ENCODE measurements around the gene SPAAR. TPM values are rescaled to one million over a fixed set of nuclear protein-coding genes. Genes with fewer than 3 reads are reported as not detected.
A peak's percentile ranks its signal among the peaks of the same experiment; 100 is the strongest.

SPAAR gene, protein sequence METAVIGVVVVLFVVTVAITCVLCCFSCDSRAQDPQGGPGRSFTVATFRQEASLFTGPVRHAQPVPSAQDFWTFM
- total RNA-seq: 1 to 10 TPM in 1 of 4 donors, under 1 TPM in 1, not detected in 2; 0.68 to 2.5 TPM

GRCh38 chr9:35909274-35909673, at the start of gene SPAAR:
SPAAR (plus strand) TSS chr9:35909490; CDS start chr9:35910464, 974 bp downstream.
- WGBS, 2 donors (ENCODE audit: low coverage in 1 of 2): 80% methylated on average over 1 to 11 of the region's 11 CpGs
- H3K27me3 ChIP-seq: no peaks in the 10 kb centered on the region
- H3K27ac ChIP-seq: peak within 1 kb of the TSS; percentile 94 to 97 (median 96)
- in situ Hi-C loops (cut with MboI; ENCODE audit: low pct_ligation_motif_present in 1 of 4, low pct_unique_long_range_greater_than_20kb in 1 of 4, low sequenced_read_pairs in 3 of 4): no loop called here
- no peaks in the 10 kb centered on the region for H3K9me3 ChIP-seq
- no peak for DNase-seq
- no peak for TF ChIP-seq POLR2AphosphoS5 (IDR thresholded peaks at IDR 0.05)
- no peak for TF ChIP-seq CTCF (IDR thresholded peaks at IDR 0.05)
- no peak for TF ChIP-seq EP300 (IDR thresholded peaks at IDR 0.05; ENCODE audit: low read depth)
- TF ChIP-seq POLR2A (IDR thresholded peaks at IDR 0.05): no peak
- peaks cover 71 to 78% (median 72%) of the 10 kb centered on the region in 4 donors for H3K4me1 ChIP-seq
- peak within 1 kb of the TSS in 1 of 4 donors; percentile 42 for H3K4me3 ChIP-seq
- intact Hi-C loops (cut with DNase I; ENCODE audit: low total_unique reads): loop anchor here (5.0 kb wide), 1 partner anchor 38 kb away; no protein-coding TSS in a partner anchor
- H3K36me3 ChIP-seq: no peaks in the 10 kb centered on the region

DNA sequence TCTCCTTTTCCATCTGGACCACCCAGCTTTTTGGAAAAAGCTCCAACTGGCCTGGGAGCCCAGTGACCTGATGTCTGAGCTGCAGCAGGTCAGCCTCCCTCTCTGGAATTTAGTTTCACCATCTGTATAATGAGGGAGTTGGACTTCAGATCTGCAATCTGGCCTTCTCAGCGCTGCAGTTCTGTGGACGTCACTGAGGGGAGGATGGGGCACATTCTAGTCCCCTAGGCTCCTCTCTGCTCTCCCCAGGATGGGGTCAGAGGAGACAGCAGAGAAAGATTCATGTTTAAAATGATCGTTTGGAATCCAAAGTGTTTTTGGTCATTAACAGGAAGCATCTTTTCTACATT, 49.3 kb upstream of the SPAAR start:
- no peak for DNase-seq
- intact Hi-C loops (cut with DNase I; ENCODE audit: low total_unique reads): no loop called here
- Histone ChIP-seq H3K27me3 (peaks cover 22% of the 10 kb centered on the region), H3K36me3 (no peaks in the 10 kb centered on the region), H3K4me3 (no peak overlapping the region), H3K27ac (no peak overlapping the region), H3K4me1 (no peaks in the 10 kb centered on the region), H3K9me3 (no peaks in the 10 kb centered on the region)
- in situ Hi-C loops (cut with MboI; ENCODE audit: low pct_ligation_motif_present in 1 of 4, low pct_unique_long_range_greater_than_20kb in 1 of 4, low sequenced_read_pairs in 3 of 4): no loop called here
- TF ChIP-seq POLR2A (IDR thresholded peaks at IDR 0.05): no peak
- TF ChIP-seq POLR2AphosphoS5 (IDR thresholded peaks at IDR 0.05): no peak
- no peak for TF ChIP-seq EP300 (IDR thresholded peaks at IDR 0.05; ENCODE audit: low read depth)
- no peak for TF ChIP-seq CTCF (IDR thresholded peaks at IDR 0.05)
- WGBS, 2 donors (ENCODE audit: low coverage in 1 of 2): 20 to 36% methylated on average over 2 to 3 of the region's 3 CpGs

DNA sequence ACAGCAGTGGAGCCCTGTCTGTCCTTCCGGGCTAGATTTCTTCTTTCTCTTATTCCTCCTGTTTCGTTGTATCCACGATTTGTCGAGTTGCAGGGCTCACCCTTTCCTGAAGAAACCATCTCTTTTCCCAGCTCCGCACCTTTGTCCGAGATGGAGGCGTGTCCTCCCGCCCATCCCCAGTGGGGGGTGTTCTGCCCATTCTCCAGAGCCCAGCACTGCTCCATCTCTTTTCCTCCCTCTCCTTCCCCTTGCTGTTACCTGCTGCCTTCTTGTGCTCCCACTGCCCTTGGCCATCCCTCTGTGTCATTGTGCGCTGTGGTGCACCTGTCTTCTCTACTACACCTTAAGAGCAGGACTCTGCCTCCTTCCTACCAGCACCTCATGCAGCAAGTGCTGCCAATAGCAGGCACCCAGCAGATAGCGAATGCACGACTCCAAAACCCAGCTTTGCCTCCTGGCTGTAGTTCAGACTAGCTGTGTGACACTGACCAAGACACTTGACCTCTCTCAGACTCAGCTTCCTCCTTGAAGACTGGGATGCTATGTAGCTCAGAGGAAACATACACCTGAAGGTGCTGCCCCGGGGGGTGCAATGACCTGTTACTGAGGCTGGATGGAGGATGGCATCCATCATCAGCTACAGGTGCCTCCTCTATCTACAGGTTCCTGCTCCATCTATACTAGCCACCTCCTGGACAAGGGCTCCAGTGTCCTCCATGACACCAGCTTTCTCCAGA, 48.0 kb upstream of the SPAAR start:
- Histone ChIP-seq H3K36me3 (no peaks in the 10 kb centered on the region), H3K4me1 (no peaks in the 10 kb centered on the region), H3K9me3 (no peaks in the 10 kb centered on the region), H3K27me3 (peaks cover 22% of the 10 kb centered on the region), H3K27ac (no peak overlapping the region), H3K4me3 (no peak overlapping the region)
- WGBS, 2 donors (ENCODE audit: low coverage in 1 of 2): 58 to 64% methylated on average over 8 to 12 of the region's 12 CpGs
- intact Hi-C loops (cut with DNase I; ENCODE audit: low total_unique reads) (no loop called here), in situ Hi-C loops (cut with MboI; ENCODE audit: low pct_ligation_motif_present in 1 of 4, low pct_unique_long_range_greater_than_20kb in 1 of 4, low sequenced_read_pairs in 3 of 4) (no loop called here)
- TF ChIP-seq CTCF (IDR thresholded peaks at IDR 0.05) (no peak), POLR2AphosphoS5 (IDR thresholded peaks at IDR 0.05) (no peak), POLR2A (IDR thresholded peaks at IDR 0.05) (no peak), EP300 (IDR thresholded peaks at IDR 0.05; ENCODE audit: low read depth) (no peak)
- DNase-seq: no peak

DNA sequence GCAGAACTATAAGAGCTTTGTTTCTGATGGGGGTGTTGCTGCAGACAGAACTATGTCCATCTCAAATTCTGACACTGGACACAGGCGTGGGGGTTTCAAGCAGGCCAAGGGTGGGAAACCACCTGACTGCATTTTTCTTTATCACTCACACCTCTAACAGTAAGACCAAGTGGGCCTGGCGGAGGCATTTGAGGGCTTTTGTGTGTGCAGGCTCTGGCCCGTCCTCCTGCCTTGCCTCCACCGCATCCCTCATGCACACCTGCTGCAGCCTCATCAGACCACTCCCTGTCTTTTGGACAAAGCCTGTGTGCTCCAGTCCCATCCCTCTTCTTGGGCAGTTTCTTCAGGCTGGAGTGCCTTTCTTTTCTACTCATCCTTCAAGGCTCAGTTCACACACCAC, 47.0 kb upstream of the SPAAR start:
- Histone ChIP-seq H3K4me3 (no peak overlapping the region), H3K4me1 (no peaks in the 10 kb centered on the region), H3K9me3 (no peaks in the 10 kb centered on the region), H3K36me3 (no peaks in the 10 kb centered on the region), H3K27me3 (peaks cover 22% of the 10 kb centered on the region), H3K27ac (no peak overlapping the region)
- WGBS, 2 donors (ENCODE audit: low coverage in 1 of 2): 77% methylated on average over 4 of the region's 4 CpGs; no CpG with 5 or more reads in 1 of the 2 donors
- no peak for DNase-seq
- intact Hi-C loops (cut with DNase I; ENCODE audit: low total_unique reads): no loop called here
- in situ Hi-C loops (cut with MboI; ENCODE audit: low pct_ligation_motif_present in 1 of 4, low pct_unique_long_range_greater_than_20kb in 1 of 4, low sequenced_read_pairs in 3 of 4): no loop called here
- TF ChIP-seq POLR2AphosphoS5 (IDR thresholded peaks at IDR 0.05): no peak
- TF ChIP-seq CTCF (IDR thresholded peaks at IDR 0.05): no peak
- TF ChIP-seq POLR2A (IDR thresholded peaks at IDR 0.05): no peak
- no peak for TF ChIP-seq EP300 (IDR thresholded peaks at IDR 0.05; ENCODE audit: low read depth)
